Cardiac muscle cell (in vitro differentiated cells and primary cell): Measurements from ENCODE around the gene RPS6KB1. TPM values are rescaled to one million over a fixed set of nuclear protein-coding genes. Genes with fewer than 3 reads are reported as not detected.
"Not testable (repeated sequence)": the region's sequence is repeated elsewhere in the genome, so short reads cannot be mapped to it uniquely, and the experiment has no call there.

Experiments used
- DNase-seq, 2 donors: peaks; one replicate each; pipeline versions ENCODE4 v3.0.0 to v3.0.0-alpha.2; 2010 to 2017; ENCODE audit warnings: low read depth in 1 of 2, low spot score in 1 of 2
- H3K27ac ChIP-seq: fragments of 200-600 bp; sonication (generic); 2 replicates; pipeline ENCODE4 v1.5.1; 2016
- H3K27me3 ChIP-seq: fragments of 200-600 bp; sonication (generic); 2 replicates; pipeline ENCODE4 v1.6.0; 2016; ENCODE audit warnings: control low read depth
- H3K36me3 ChIP-seq: fragments of 200-600 bp; sonication (generic); 2 replicates; pipeline ENCODE4 v1.5.1; 2016; ENCODE audit warnings: control low read depth
- H3K4me1 ChIP-seq: fragments of 200-600 bp; sonication (generic); 2 replicates; pipeline ENCODE4 v1.8.1; 2017; ENCODE audit warnings: low read depth, mild to moderate bottlenecking, mixed run types
- H3K4me3 ChIP-seq: fragments of 200-600 bp; sonication (generic); 2 replicates; pipeline ENCODE4 v1.5.1; 2016; ENCODE audit warnings: mild to moderate bottlenecking
- H3K9me3 ChIP-seq: fragments of 200-600 bp; sonication (generic); 2 replicates; pipeline ENCODE4 v1.5.1; 2017; ENCODE audit warnings: low read depth, mild to moderate bottlenecking, control low read depth
- CTCF ChIP-seq: IDR thresholded peaks from 2 replicates; pipeline ENCODE4 v1.5.1; 2012; ENCODE audit warnings: low read depth, mild to moderate bottlenecking, low read length
- polyA plus RNA-seq: library from polyadenylated mRNA; unstranded; fragments of >200 nt; fragmentation: Nextera tagmentation; extraction: Ambion mirVana; gene quantifications from 2 replicates; pipeline ENCODE4 v1.2.1, GENCODE V29; 2016
- total RNA-seq: library from RNA; depleted of rRNA; stranded (reverse); fragments of >200 nt; gene quantifications from 2 replicates; pipeline ENCODE4 v1.2.3, GENCODE V29; 2016

RPS6KB1 gene
- total and polyA plus RNA-seq, 2 experiments from 2014 or later = 19.2 to 103 TPM

GRCh38 chr17:59963738-59964481, 71.0 kb downstream of the RPS6KB1 start:
- no peak for TF ChIP-seq CTCF
- Histone ChIP-seq H3K4me3 (peak overlapping the region; percentile 62), H3K4me1 (no peaks in the 10 kb centered on the region), H3K36me3 (peaks cover 4% of the 10 kb centered on the region), H3K27me3 (no peaks in the 10 kb centered on the region), H3K27ac (peak overlapping the region; percentile 76), H3K9me3 (no peaks in the 10 kb centered on the region)
- peak; percentile 58 for DNase-seq

DNA sequence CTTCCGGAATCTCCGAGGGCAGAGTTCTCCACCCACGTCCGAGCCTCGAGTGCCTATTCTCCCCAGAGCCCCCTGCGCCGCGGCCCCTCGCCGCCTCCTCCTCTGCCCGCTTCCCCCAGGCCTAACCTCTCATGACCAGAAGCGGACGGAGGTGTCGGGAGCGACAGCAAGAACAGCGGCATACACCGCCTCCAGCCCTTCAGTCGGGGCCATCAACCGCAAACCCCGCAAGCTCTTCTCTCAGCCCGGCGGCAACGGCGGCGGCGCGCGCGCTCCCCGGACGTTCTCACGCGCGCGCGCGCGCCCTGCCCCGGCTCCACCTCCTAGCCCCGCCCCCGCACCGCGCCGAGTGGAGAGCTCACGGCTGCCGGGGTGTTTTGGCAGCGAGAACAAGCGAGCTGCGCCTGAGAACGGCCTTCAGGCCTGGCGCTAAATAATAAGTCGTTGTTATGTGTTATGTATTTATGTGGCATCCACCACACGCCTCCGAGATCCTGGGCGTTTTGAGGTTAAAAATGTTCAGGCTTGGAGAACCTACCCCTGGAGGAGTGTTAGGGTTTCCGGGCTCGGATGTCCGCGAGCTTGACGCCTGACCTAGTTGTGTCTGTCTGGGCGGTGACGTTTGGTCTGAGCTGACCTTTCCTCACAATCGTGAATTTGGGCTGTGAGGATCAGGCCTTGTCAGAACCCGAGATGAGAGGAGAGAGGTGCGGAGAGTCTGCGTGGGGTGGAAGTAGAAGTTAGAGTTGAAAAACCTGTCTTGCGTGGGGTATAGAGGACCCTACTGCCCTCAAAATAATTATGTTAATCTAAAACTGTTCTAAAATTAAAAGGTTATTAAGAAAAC, 71.8 kb downstream of the RPS6KB1 start, which contains the start of gene RNFT1:
RNFT1 (minus strand) TSS at position 259 of the 847 bp plus-strand sequence; CDS start at position 182, 77 bp downstream.
- TF ChIP-seq CTCF = no peak
- Histone ChIP-seq H3K36me3 (peaks cover 4% of the 10 kb centered on the region), H3K4me3 (peak within 1 kb of the TSS; percentile 62), H3K4me1 (no peaks in the 10 kb centered on the region), H3K27ac (peak within 1 kb of the TSS; percentile 76), H3K9me3 (no peaks in the 10 kb centered on the region), H3K27me3 (no peaks in the 10 kb centered on the region)
- peak; percentile 92 to 95 for DNase-seq

DNA sequence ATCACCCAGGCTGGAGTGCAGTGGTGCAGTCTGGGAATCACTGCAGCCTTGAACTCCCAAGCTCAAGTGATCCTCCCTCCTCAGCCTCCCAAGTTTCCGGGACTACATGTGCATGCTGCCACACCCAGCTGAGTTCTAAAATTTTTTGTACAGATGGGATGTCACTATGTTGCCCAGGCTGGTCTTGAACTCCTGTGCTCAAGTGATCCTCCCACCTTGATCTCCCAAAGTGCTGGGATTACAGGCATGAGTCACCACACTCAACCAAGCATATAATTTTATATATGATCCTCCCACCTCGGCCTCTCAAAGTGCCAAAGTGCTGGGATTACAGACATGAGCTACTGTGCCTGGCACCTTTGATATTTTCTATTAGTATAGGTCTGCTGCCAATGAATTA, 78.8 kb downstream of the RPS6KB1 start:
- not testable (repeated sequence) for DNase-seq, H3K4me1 ChIP-seq, H3K27ac ChIP-seq, H3K36me3 ChIP-seq, H3K9me3 ChIP-seq, H3K4me3 ChIP-seq, H3K27me3 ChIP-seq

DNA sequence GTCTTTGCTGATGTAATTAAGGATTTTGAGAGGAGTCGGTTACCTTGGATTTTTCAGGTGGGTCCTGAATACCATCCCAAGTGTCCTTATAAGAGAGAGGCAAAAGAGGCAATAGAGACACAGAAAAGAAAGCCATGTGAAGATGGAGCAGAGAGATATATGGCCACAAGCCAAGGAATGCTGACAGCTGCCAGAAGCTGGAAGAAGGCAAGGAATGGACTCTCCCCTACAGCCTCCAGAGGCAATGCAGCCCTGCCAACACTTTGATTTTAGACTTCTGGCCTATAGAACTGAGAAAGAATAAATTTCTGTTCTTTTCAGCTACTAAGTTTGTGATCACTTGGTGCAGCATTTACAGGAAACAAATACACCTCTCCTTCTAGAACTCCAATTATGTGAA, 79.9 kb downstream of the RPS6KB1 start:
- Histone ChIP-seq H3K4me3 (no peak overlapping the region), H3K9me3 (no peaks in the 10 kb centered on the region), H3K27me3 (no peaks in the 10 kb centered on the region), H3K36me3 (no peaks in the 10 kb centered on the region), H3K27ac (no peak overlapping the region), H3K4me1 (no peaks in the 10 kb centered on the region)
- peak in 1 of 2 donors; percentile 58 for DNase-seq
- TF ChIP-seq CTCF = no peak

- H3K36me3 ChIP-seq, H3K27me3 ChIP-seq, DNase-seq, H3K27ac ChIP-seq, H3K4me3 ChIP-seq, H3K9me3 ChIP-seq, H3K4me1 ChIP-seq: not testable (repeated sequence)
Observed at GRCh38 chr17:59973483-59973882, 80.6 kb downstream of the RPS6KB1 start.

DNA sequence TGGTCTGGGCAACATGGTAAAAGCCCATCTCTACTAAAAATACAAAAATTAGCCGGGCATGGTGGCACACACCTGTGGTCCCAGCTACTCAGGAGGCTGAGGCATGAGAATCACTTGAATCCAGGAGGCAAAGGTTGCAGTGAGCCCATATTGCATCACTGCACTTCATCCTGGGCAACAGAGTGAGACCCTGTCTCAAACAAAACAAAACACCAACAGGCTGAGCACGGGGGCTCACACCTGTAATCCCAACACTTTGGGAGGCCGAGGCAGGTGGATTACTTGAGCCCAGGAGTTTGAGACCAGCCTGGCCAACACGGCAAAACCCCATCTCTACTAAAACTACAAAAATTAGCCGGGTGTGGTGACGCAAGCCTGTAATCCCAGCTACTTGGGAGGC, 82.2 kb downstream of the RPS6KB1 start:
- not testable (repeated sequence) for H3K4me1 ChIP-seq, H3K9me3 ChIP-seq

DNA sequence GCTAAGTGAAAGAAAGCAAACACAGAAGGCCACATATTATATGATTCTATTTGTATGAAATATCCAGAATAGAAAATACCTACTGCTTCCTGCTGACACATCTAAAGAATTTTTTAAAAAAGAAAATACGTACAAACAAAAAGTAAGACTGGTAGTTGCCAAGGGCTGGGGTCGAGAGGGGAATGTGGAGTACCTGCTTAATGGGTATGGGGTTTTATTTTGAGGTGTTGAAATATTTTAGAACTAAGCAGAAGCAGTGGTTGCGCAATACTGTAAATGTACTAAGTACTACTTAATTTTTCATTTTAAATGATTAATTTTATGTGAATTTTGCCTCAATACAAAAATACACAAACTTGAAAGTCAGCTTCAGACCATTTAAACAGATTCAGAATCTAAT, 103.7 kb downstream of the RPS6KB1 start:
- not testable (repeated sequence) for H3K36me3 ChIP-seq, H3K4me3 ChIP-seq, H3K27ac ChIP-seq, H3K27me3 ChIP-seq, H3K4me1 ChIP-seq, DNase-seq, H3K9me3 ChIP-seq

More for the DNA sequence above, 82.2 kb downstream of the RPS6KB1 start:
- H3K27me3 ChIP-seq, DNase-seq, H3K27ac ChIP-seq, H3K4me3 ChIP-seq, H3K36me3 ChIP-seq: not testable (repeated sequence)

Other genes starting within 250 kb of the RPS6KB1 start
- gene PTRH2, start 185.7 kb upstream of the RPS6KB1 start, total RNA-seq = 9.3 and 12.0 TPM in 2 replicates
- gene PTRH2, start 185.7 kb upstream of the RPS6KB1 start, polyA plus RNA-seq = 17.7 and 22.9 TPM in 2 replicates
- 73.9 and 91.3 TPM in 2 replicates for gene VMP1, start 185.5 kb upstream of the RPS6KB1 start, total RNA-seq
- 62.6 and 65.0 TPM in 2 replicates for gene VMP1, start 185.5 kb upstream of the RPS6KB1 start, polyA plus RNA-seq
- 9.0 and 10.9 TPM in 2 replicates for gene TUBD1, start 178 bp upstream of the RPS6KB1 start, total RNA-seq
- 17.5 and 21.1 TPM in 2 replicates for gene TUBD1, start 178 bp upstream of the RPS6KB1 start, polyA plus RNA-seq
- gene RNFT1, start 71.6 kb downstream of the RPS6KB1 start, total RNA-seq = 11.1 and 13.3 TPM in 2 replicates
- 16.9 and 18.1 TPM in 2 replicates for gene RNFT1, start 71.6 kb downstream of the RPS6KB1 start, polyA plus RNA-seq
- gene HEATR6, start 185.8 kb downstream of the RPS6KB1 start, total RNA-seq = 25.4 and 31.6 TPM in 2 replicates
- 12.2 and 14.7 TPM in 2 replicates for gene HEATR6, start 185.8 kb downstream of the RPS6KB1 start, polyA plus RNA-seq